Inferior parietal cortex (tissue), 1 donor: ENCODE measurements around the gene MRTO4.
"Not testable (repeated sequence)": the region's sequence is repeated elsewhere in the genome, so short reads cannot be mapped to it uniquely, and the experiment has no call there.

ENCODE experiments used
- DNase-seq: peaks from one replicate; pipeline ENCODE4 v3.0.0-alpha.2; 2016; ENCODE audit errors: extremely low spot score

The MRTO4 gene

DNA sequence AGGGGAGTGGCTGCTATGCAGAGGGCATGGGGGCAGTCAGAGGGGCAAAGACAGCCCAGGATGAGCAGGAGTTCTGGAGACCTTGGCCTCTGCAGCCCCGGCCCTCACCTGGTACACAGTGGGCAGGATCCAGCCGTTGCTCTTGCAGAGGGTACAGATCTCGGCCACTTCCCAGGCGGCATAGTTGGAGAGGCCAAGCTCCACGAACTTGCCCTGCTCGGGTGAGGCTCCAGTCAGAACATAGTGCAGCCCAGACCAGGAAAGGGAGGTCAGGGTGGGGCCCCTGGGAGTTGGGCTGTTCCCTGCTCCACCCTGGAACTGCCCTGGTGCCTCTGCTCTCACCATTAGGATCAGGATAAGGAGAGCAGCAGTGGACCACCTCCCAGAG, 18.7 kb downstream of the MRTO4 start:
- not testable (repeated sequence) for DNase-seq

DNA sequence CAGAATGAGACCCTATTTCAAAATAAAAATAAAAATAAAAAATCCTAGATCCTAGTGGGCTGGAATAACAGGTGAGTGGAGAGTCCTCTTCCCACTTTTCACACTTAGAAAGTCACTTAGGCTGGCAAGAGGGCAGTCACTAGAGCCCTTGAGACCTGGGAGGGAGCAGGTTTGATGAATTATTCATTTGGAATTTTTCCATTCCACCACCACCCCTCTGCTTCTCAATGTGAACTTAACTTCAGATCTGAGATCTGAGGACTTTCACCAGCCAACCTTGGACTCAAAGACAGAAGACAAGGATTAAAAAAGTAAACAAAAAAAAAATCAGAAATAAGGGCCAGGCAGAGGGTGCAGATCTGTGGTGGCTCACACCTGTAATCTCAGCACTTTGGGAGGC, 20.5 kb downstream of the MRTO4 start:
- no peak for DNase-seq

DNA sequence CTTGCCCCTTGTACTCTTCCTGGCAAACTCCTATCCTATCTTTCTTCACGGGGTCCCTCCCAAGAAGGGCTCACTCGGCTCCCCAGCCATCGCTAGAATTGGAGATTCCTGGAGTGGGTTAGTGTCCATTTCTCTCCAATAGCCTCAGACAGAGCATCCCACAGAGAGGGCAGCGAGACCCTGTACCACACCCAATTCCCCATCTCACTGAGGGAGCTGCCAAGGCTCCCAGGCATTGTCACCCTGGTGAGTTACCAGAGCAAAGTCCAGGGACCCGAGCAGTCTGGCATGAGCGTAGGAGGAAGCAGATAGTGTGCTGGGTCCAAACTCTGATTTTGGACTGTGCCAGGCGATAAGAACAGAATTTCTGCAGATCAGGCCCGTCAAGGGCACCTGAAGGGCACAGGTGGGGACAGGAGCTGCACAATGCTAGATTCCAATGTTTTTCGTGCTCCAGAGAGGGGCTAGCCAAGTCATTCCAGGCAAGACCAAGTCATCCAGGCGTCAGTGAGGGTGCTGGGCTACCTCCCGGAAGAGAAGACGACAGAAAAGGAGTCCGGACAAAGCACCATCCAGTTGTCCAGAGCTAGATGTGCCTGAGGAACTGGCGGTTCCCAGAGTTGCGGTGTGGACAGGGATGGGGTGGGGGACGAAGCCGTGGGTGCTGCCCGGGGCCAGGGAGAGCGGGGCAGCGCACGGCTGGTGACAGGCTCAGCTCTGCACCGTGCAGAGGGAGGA, 21.7 kb downstream of the MRTO4 start:
- DNase-seq, result no peak

DNA sequence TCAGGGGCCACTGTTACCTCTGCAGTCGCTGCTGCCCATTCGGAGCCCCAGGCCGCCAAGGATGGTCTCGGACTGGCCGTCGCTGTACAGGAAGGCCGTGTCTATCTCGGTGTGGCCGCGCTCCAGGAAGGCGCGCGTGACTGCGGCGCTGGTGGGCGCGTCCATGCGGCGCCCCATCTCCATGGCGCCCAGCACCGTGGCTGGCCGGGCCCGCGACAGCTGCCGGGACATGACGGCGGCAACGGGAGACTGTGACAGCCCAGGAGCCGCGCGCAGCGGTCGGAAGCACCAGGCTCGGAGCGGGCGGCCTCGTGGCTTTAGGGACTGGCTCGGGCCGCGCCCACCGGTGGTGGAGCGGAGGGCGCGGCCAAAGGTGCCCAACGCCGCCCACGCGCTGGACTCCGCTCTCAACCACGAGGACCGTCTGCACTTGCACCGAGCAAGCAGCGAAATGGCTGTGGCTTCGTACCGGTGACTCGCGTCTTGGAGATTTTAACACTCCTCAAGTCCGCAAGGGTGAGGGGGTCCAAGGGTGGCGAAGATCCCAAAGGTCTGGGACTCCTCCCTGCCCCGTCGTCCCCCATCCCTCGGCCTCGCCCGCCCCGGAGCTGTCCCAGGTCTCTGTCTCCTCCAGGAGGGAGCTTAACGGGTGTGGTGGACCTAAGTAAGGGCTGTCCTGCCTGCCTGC, 22.4 kb downstream of the MRTO4 start:
- not testable (repeated sequence) for DNase-seq

DNA sequence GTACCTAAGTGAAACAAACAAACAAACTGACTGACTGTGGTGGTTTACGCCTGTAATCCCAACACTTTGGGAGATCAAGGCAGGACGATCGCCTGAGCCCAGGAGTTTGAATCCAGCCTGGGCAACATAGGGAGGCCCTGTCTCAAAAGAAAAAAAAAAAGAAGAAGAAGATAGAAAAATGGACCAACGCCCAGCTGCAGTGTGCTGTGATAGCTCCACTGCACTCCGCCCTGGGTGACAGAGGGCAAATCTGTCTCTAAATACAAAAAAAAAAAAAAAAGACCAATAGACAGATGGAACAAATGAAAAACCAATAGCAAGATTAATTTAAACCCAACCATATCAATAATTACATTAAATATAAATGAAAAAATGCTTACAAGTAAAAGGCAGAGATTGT, 23.0 kb downstream of the MRTO4 start:
- no peak for DNase-seq

DNA sequence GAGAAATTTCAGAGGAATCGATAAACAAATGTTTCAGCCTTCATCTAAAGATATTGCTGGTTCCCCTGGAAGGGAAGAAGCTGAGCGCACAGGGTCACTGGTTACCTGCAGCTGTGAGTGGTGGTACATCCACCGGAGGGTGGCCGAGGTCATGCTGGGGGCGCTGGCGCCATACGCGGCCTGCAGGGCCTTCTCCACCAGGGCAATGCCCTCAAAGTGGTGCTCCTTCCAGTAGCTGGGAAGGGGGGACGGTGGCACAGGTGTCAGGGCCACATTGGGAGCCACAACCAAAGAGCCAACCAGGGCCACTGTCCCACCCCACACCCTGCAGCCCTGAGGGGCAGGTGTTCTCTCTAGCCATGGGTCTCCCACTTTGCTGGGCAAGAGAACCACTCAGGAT, 32.3 kb downstream of the MRTO4 start:
- DNase-seq, result no peak

DNA sequence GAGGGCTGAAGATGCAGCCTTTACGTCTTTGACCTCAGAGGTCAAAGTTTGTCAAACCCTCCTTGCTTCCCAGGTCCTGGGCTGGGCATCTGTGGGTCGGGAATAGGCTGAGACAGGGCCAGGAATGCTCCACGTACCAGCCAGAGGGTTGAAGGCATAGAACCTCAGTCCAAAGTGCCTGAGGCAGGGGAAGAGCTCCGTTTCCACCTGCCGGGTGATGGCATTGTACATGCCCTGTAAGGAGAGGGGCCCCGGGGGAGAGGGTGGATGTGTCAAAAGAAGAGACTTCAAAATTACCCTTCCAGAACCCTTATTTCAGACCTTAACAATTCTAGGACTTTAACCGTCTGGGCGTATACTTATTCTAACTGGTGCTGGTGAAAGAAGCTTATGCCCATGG, 33.3 kb downstream of the MRTO4 start:
- no peak for DNase-seq

DNA sequence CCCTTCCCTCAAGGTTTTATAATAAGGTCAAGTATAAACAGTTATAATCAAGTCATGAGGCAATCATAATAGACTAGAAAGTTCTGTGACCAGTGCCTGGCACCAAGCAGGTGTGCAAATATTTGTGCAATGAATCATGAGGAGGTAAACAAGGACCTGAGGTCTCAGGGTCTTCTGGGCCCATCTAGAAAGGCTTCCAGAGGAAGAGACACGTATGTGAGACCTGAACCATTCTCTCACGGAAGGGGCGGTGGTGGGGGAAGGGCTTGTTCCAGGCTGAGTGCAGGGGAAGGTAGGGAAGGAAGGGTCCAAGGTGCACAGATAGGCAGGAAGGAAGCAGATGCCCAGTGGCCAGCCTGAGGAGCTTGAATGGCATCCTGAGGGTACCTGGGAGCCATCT, 33.8 kb downstream of the MRTO4 start:
- DNase-seq, result not testable (repeated sequence)

DNA sequence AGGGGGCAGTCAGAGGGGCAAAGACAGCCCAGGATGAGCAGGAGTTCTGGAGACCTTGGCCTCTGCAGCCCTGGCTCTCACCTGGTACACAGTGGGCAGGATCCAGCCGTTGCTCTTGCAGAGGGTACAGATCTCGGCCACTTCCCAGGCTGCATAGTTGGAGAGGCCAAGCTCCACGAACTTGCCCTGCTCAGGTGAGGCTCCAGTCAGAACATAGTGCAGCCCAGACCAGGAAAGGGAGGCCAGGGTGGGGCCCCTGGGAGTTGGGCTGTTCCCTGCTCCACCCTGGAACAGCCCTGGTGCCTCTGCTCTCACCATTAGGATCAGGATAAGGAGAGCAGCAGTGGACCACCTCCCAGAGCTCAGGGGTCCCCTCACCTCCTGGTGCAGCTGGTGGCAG, 34.2 kb downstream of the MRTO4 start:
- DNase-seq, result not testable (repeated sequence)

DNA sequence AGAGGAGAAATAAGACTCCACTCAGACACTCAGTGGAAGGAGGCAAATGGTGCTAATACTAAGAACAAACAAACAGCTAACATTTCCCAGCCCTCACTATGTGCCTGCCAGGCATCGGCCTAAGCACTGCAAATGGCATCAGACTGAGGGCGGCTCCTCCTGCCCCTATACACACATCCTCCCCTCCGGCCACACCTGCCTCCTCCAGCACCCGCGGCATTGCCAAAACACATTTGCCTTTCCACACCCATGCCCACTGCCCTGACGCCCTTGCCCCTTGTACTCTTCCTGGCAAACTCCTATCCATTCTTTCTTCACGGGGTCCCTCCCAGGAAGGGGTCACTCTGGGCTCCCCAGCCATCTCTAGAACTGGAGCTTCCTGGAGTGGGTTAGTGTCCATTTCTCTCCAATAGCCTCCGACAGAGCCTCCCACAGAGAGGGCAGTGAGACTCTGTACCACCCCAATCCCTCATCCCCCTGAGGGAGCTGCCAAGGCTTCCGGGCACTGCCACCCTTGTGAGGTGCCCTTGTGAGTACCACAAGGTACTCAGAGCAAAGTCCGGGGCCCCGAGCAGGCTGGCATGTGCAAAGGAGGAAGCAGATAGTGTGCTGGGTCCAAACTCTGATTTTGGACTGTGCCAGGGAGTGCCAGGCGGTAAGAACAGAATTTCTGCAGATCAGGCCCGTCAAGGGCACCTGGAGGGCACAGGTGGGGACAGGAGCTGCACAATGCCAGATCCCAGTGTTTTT, 36.0 kb downstream of the MRTO4 start:
- no peak for DNase-seq

DNA sequence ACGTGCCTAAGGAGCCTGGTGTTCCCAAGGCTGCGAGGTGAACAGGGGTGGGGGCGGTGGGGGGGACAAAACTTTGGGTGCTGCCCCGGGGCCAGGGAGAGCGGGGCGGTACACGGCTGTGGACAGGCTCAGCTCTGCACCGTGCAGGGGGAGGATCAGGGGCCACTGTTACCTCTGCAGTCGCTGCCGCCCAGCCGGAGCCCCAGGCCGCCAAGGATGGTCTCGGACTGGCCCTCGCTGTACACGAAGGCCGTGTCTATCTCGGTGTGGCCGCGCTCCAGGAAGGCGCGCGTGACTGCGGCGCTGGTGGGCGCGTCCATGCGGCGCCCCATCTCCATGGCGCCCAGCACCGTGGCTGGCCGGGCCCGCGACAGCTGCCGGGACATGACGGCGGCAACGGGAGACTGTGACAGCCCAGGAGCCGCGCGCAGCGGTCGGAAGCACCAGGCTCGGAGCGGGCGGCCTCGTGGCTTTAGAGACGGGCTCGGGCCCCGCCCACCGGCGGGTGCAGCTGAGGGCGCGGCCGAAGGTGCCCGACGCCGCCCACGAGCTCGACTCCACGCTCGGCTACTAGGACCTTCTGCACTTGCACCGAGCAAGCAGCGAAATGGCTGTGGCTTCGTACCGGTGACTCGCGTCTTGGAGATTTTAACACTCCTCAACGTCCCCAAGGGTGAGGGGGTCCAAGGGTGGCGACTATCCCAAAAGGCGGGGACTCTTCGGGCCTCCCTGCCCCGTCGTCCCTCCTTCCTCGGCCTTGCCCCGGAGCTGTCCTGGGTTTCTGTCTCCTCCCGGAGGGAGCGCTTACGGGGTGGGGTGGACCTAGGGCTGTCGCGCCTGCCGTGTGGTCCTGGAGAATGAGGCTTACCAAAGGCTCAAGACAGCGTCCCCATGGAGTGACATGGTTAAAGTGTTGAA, 37.0 kb downstream of the MRTO4 start, which contains the start of gene AKR7A3:
Gene AKR7A3, minus strand, starts transcription at position 447 of the 918 bp plus-strand sequence. Its CDS starts 61 bp downstream, at position 386.
- not testable (repeated sequence) for DNase-seq

DNA sequence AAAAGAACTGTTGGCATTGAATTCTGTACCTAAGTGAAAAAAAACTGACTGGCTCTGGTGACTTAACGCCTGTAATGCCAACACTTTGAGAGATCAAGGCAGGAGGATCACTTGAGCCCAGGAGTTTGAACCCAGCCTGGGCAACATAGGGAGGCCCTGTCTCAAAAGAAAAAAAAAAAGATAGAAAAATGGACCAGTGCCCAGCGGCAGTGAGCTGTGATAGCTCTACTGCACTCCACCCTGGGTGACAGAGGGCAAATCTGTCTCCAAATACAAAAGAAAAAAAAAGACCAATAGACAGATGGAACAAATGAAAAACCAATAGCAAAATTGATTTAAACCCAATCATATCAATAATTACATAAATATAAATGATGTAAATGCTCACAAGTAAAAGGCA, 37.6 kb downstream of the MRTO4 start:
- DNase-seq, result no peak

DNA sequence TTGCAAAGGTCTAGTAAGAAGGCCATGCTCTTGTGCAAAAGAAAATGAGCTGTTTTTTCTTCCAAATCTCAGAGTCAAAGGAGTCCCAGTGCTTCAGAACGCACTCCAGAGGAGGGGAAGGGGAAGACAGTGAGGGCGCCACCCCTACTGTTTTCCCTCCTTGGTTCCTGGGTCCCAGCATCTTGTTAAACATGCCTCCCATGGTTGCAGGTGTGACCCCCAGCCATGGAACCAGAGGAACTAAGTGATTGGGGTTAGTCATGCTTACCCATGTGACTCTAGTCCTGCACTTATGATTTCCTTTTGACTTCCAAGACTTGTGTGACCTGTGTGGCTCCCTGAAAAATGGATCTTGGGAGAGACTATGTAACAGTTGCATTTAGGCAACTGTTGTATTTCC, 43.0 kb downstream of the MRTO4 start:
- DNase-seq, result no peak

DNA sequence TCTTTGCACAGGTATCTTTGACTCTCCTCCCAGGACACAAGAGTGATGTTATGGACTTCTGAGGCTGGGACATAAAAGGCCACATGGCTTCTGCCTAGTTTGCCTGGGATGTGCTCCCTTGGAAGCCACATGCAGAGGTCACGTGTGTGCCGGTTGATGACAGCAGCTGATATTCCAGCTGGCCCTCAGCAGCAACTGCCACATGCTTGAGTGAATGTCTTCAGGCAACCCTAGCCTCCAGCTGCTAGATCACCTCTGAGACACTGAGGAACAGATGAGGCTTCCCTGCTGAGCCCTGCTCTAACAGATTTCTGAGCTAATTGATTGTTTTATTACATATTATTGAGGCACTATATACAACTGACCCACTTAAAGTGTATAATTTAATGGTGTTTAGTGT, 48.6 kb downstream of the MRTO4 start:
- DNase-seq, result no peak

DNA sequence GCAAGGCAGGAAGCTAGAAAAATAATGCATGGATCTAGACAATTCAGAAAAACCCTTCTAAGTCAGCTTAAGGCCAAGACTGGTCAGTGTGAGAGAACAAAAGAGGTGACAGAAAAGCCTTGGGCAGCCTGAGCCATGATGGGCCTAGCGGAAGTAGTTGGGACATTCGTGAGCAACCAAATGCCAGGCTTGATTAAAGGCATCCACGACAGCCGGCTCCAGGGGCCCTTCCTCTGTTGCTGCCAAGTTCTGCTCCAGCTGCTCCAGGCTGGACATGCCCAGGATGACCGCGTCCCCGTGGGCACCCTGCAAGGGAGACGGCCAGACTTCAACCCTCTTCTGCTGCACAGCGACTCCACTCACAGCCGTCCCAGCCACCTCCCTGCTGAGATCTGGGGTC, 52.5 kb downstream of the MRTO4 start:
- not testable (repeated sequence) for DNase-seq

DNA sequence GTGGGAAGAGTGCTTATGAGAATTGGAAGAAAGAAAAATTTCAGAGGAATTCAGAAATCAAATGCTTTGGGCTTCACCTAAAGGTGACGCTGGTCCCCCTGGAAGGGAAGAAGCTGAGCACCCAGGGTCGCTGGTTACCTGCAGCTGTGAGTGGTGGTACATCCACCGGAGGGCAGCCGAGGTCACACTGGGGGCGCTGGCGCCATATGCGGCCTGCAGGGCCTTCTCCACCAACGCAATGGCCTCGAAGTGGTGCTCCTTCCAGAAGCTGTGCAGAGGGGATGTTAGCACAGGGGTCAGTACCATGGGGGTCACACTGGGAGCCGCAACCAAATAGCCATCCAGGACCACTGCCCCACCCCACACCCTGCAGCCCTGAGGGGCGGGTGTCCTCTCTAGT, 54.3 kb downstream of the MRTO4 start:
- no peak for DNase-seq

DNA sequence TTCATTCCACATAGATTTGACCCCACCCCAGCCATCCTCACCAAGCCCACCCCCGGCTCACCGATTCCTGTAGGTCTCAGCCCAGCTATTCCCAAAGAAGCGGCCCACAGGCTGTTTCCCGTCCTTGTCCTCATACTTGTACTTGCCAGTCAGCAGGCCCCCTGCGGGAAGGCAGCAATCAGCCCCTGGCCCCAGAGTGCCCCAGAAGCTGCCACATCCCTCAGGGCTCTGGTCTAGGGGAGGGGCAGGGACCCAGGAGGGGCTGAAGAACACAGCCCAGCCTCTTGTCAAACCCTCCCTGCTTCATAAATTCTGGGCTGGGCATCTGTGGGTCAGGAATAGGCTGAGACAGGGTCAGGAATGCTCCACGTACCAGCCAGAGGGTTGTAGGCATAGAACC, 55.3 kb downstream of the MRTO4 start:
- DNase-seq, result no peak

DNA sequence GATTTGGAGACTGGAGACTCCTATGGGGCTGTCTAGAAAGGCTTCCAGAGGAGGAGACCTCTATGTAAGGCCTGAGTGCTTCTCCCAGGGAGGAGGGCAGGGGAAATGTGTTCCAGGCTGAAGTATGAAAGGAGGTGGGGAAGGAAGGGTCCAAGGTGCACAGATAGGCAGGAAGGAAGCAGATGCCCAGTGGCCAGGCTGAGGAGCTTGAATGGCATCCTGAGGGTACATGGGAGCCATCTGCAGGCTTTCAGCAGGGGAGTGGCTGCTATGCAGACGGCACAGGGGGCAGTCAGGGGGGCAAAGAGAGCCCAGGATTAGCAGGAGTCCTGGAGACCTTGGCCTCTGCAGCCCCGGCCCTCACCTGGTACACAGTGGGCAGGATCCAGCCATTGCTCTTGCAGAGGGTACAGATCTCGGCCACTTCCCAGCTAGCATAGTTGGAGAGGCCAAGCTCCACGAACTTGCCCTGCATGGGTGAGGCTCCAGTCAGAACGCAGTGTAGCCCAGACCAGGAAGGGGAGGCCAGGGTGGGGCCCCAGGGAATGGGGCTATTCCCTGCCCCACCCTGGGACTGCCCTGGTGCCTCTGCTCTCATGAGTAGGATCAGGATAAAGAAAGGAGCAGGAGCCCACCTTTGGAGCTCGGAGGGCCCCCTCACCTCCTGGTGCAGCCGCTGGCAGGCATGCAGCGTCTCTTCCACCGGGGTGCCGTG, 56.3 kb downstream of the MRTO4 start:
- DNase-seq, result no peak

DNA sequence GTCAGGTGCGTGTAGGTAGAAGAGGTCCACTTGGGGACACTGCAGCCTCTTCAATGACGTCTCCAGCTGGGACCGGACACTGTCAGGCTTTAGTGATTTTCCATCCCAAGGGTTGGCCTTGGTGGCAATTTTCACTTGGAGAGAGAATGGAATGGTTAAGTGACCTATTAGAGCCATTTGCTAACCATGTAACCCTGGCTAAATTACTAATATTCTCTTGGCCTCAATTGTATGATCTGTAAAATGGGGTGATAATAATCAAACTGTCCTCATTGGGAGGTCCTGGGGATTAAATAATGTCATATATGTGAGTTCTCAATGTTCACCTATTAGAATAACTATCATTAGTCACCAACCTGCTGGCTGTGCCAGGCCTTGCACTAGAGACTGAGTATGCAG, 56.9 kb downstream of the MRTO4 start:
- no peak for DNase-seq

DNA sequence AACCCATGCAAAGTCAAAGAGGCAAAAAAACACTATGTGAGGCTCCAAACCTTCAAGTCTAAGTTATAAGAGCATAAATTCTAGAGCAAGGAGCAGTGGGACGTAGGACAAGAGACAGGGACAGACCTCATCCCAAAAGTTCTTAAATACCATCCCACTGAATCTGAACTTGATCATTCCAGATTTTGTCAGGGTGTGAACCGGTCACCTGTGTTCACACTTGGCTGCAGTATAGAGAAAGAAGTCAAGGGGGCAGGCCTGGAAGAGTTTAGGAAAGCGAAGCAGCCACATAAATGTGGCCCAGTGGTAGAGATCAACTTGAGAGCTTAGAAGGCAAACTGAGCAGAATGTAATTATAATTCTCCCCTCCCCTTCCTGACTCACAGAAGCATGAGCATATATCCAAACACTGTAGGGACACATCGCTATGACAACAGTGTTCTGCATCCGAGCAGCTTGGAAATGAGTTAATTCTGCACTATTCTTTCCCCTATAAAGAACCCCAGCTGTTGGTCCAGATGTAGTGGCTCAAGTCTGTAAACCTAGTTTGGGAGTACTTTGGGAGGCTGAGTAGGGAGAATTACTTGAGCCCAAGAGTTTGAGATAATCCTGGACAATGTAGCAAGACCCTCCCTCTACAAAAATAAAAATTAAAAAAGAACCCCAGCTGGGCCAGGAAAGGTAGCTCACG, 57.7 kb downstream of the MRTO4 start:
- no peak for DNase-seq
